Muscle layer of duodenum (tissue), 2 donors: ENCODE measurements around the gene TBL1XR1.

Experiments used
- H3K27ac ChIP-seq: one replicate; pipeline ENCODE4 v1.7.0; 2013; ENCODE audit warnings: mild to moderate bottlenecking, low read length
- H3K27me3 ChIP-seq: one replicate; pipeline ENCODE4 v1.7.0; 2013; ENCODE audit warnings: low read depth, mild to moderate bottlenecking, control low read depth, low read length
- H3K36me3 ChIP-seq, 2 donors: one replicate each; pipeline ENCODE4 v1.7.0; 2013; ENCODE audit warnings: low read length in 2 of 2, control low read depth in 1 of 2, mild to moderate bottlenecking in 1 of 2; ENCODE audit not compliant: insufficient read depth in 2 of 2, control insufficient read depth in 1 of 2
- H3K4me1 ChIP-seq, 2 donors: one replicate each; pipeline ENCODE4 v1.7.0; 2013; ENCODE audit warnings: low read length in 2 of 2, mild to moderate bottlenecking in 2 of 2, control low read depth in 1 of 2, moderate library complexity in 1 of 2; ENCODE audit not compliant: insufficient read depth in 2 of 2, control insufficient read depth in 1 of 2
- H3K4me3 ChIP-seq, 2 donors: one replicate each; pipeline ENCODE4 v1.7.0; 2013; ENCODE audit warnings: low read length in 2 of 2, low read depth in 1 of 2, mild to moderate bottlenecking in 1 of 2
- H3K9me3 ChIP-seq, 2 donors: one replicate each; pipeline ENCODE4 v1.7.0; 2013; ENCODE audit warnings: low read length in 2 of 2, control low read depth in 1 of 2, mild to moderate bottlenecking in 1 of 2; ENCODE audit not compliant: control insufficient read depth in 1 of 2
- donor health status: healthy.

Gene TBL1XR1

GRCh38 chr3:177071496-177072156 lies 125.7 kb downstream of the TBL1XR1 start:
- no peak overlapping the region for H3K4me3 ChIP-seq
- H3K9me3 ChIP-seq, result no peaks in the 10 kb centered on the region
- H3K4me1 ChIP-seq, result no peaks in the 10 kb centered on the region
- no peak overlapping the region for H3K27ac ChIP-seq
- H3K36me3 ChIP-seq, result peaks cover 0 to 6% of the 10 kb centered on the region in 2 donors
- no peaks in the 10 kb centered on the region for H3K27me3 ChIP-seq

DNA sequence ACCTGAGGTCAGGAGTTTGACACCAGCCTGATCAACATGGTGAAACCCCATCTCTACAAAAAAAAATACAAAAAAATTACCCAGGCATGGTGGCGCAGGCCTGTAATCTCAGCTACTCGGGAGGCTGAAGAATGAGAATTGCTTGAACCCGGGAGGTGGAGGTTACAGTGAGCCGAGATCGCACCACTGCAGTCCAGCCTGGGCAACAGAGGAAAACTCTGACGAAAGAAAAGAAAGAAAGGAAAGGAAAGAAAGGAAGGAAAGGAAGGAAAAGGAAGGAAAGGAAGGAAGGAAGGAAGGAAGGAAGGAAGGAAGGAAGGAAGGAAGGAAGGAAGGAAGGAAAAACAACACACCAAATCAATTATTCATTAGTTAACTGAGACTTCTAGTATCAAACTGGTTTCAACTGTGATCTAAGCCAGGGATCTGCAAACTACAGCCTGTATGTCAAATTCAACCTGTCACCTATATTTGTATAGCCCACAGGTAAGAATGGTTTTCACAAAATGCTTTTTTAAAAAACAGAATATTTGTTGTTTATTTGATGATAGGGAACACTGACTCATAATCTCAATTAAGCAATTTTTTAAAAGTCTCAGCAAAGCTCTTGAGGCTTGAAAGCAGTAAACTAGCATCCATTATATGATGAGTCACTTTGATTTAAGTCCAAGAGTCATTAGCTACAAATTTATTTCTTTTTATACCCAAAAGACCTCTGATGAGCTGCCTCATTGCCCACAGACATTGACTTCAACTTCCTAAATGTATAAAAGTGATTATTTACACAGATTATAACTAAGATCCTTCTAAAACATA lies 127.6 kb downstream of the TBL1XR1 start:
- Histone ChIP-seq H3K9me3 (no peaks in the 10 kb centered on the region), H3K27me3 (no peaks in the 10 kb centered on the region), H3K4me1 (peaks cover 3 to 5% of the 10 kb centered on the region in 2 donors), H3K27ac (no peak overlapping the region), H3K36me3 (peaks cover 0 to under 1% of the 10 kb centered on the region in 2 donors), H3K4me3 (no peak overlapping the region)

DNA sequence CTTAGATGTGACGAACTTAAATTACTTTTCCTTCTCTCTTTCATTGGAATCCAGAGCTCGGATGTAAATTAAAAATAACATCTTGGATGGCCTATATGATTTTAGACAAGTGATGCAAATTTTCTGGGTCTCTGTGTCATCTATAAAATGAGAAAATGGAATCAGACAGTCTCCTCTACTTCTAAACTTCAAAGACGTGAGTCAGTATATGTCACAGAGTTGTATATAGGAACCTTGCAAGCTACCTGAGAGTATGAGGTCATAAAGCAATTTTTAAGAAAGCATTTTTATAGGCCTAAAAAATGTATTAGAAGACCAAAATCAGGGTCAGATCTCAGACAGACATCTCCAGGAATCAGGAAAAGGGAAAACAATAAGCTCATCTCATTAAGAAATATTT lies 128.3 kb downstream of the TBL1XR1 start:
- Histone ChIP-seq H3K4me1 (peaks cover 3 to 5% of the 10 kb centered on the region in 2 donors), H3K4me3 (no peak overlapping the region), H3K9me3 (no peaks in the 10 kb centered on the region), H3K27ac (no peak overlapping the region), H3K36me3 (no peaks in the 10 kb centered on the region), H3K27me3 (no peaks in the 10 kb centered on the region)

- Histone ChIP-seq H3K36me3 (no peaks in the 10 kb centered on the region), H3K4me1 (peaks cover 5 to 8% of the 10 kb centered on the region in 2 donors), H3K9me3 (no peaks in the 10 kb centered on the region), H3K27ac (no peak overlapping the region), H3K4me3 (no peak overlapping the region), H3K27me3 (no peaks in the 10 kb centered on the region)
These were observed 131.2 kb downstream of the TBL1XR1 start for GRCh38 chr3:177066068-177066467.

DNA sequence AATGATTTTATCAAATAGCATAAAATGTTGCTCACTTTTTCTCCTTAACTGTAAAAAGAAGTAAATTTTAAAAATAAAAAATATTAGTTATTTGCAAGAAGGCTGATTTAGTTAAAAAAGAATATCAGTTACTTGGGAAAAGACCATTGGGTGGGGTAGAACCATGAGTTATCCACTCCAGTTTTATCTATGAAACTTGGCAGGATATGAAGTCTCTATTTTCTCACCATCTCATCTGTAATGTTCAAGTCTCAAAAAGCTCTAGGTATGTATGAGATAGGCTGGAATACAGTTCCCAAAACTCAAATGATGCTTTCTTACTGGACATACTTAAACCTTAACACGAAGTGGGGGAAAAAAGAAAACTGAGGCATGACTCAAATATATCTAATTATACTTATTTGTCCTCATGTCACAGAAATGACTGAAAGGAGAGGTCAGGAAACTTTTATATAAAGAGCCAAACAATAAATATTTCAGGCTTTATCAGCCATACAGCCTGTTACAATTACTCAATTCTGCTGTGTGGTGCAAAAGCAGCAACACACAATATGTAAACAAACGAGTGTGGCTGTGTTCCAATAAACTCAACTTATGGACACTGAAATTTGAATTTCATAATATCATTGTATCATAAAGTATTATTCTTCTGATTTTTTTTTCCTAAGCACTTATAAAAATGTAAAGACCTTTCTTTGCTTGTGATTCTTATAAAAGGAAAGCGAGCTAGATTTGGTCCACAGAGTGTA lies 131.8 kb downstream of the TBL1XR1 start:
- peaks cover 5 to 8% of the 10 kb centered on the region in 2 donors for H3K4me1 ChIP-seq
- H3K27me3 ChIP-seq, result no peaks in the 10 kb centered on the region

DNA sequence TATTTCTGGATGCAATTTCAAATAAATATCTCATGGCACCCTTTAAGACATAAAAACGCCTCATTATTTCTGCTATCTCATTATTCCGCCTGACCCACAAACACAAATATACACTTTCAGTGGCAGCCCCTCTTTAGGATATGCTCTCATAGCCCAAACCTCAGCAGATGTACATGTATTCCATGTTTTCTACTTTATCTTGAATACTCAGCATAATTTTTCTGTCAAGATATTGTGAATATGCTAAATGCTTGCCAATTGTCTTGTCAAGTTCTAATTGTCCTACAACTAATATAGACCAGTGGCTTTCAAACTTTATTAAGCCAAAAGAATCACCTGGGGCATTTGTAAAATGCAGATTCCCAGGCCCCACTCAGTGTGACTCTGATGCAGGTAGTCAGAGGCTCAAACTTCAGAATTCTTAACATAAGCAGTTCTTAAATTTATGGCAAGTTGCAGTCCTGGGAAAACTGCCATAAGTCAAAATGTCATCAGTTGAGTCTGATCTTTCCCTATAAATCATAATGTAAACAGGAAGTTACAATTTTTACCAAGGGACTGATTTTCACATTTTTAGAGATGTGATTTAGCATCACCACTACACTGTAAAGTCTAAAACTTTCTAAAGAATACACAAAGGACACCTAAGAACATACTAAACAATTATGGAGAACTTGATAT lies 135.1 kb downstream of the TBL1XR1 start:
- peaks cover 5 to 8% of the 10 kb centered on the region in 2 donors for H3K4me1 ChIP-seq
- no peak overlapping the region for H3K4me3 ChIP-seq

More for the DNA sequence above, 131.8 kb downstream of the TBL1XR1 start:
- H3K9me3 ChIP-seq, result no peaks in the 10 kb centered on the region
- no peaks in the 10 kb centered on the region for H3K36me3 ChIP-seq
- H3K4me3 ChIP-seq, result no peak overlapping the region
- H3K27ac ChIP-seq, result no peak overlapping the region

DNA sequence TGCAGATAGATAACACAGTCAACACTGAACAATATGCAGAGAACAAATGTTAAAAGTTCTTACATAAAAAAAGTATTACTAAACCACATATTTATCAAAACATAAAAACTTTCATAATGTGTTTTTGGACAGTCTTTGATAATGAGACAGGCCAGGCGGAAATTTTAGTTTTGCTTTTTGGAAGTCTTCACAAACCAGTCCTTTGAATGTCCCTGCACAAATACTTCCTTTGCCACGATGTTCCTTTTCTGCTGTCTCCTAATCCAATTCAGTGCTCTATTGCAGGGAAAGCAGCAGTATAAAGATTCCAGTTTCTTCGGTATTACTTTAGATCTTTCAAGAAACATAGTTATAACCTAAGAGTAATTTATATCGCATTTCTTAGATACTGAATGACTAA lies 135.9 kb downstream of the TBL1XR1 start:
- Histone ChIP-seq H3K27ac (no peak overlapping the region), H3K36me3 (no peaks in the 10 kb centered on the region), H3K9me3 (no peaks in the 10 kb centered on the region)

More for the DNA sequence above, 135.1 kb downstream of the TBL1XR1 start:
- Histone ChIP-seq H3K27ac (no peak overlapping the region), H3K27me3 (no peaks in the 10 kb centered on the region), H3K9me3 (no peaks in the 10 kb centered on the region), H3K36me3 (no peaks in the 10 kb centered on the region)

DNA sequence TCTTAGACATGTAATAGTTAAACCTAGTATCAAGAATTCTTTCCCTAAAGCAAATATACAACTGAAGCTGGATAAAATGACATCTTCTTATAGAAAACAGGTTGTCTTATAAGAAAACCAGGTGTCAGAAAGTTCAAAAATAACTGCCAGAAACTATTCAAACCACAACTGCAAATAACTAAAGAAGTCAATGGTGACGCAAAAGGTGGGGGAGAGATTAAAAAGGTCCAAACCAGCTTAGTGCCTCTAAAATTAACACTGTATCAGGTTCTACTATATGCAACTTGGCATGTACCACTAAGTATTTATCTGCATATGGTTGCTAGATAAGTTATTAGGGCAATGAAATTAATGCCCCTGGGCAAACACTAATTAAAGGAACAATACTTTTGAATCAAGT lies 136.8 kb downstream of the TBL1XR1 start:
- peaks cover 4 to 11% of the 10 kb centered on the region in 2 donors for H3K4me1 ChIP-seq
- no peaks in the 10 kb centered on the region for H3K27me3 ChIP-seq
- H3K27ac ChIP-seq, result no peak overlapping the region
- H3K9me3 ChIP-seq, result no peaks in the 10 kb centered on the region
- H3K36me3 ChIP-seq, result no peaks in the 10 kb centered on the region
- no peak overlapping the region for H3K4me3 ChIP-seq

More for the DNA sequence above, 135.9 kb downstream of the TBL1XR1 start:
- no peaks in the 10 kb centered on the region for H3K27me3 ChIP-seq
- H3K4me1 ChIP-seq, result peaks cover 8 to 10% of the 10 kb centered on the region in 2 donors
- H3K4me3 ChIP-seq, result no peak overlapping the region

DNA sequence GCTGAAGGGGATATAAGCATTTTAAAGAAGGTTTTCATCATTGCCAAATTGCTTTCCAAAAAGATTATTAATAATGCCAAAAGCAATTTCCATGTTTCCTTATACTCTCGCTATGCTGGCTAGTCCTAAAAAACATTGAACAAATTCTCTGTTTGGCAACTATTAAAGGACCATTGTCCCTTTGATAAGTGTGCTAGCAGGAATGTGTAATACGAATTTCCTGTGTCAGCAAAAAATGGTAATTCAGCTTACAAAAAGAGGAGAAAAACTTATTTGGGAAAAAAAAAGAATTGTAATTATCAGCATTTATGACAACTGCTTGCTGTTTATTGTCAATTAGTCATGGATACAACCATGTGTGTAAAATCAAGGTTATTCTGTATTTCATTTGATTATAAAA lies 138.6 kb downstream of the TBL1XR1 start:
- Histone ChIP-seq H3K27me3 (no peaks in the 10 kb centered on the region), H3K4me3 (no peak overlapping the region), H3K27ac (no peak overlapping the region), H3K4me1 (peaks cover 4 to 9% of the 10 kb centered on the region in 2 donors), H3K36me3 (no peaks in the 10 kb centered on the region), H3K9me3 (no peaks in the 10 kb centered on the region)

GRCh38 chr3:177057768-177058167 lies 139.5 kb downstream of the TBL1XR1 start:
- Histone ChIP-seq H3K9me3 (no peaks in the 10 kb centered on the region), H3K4me1 (peaks cover 4 to 9% of the 10 kb centered on the region in 2 donors), H3K27ac (no peak overlapping the region)

GRCh38 chr3:177056927-177057326 lies 140.4 kb downstream of the TBL1XR1 start:
- H3K36me3 ChIP-seq, result no peaks in the 10 kb centered on the region
- H3K4me1 ChIP-seq, result peaks cover 4 to 12% of the 10 kb centered on the region in 2 donors
- no peak overlapping the region for H3K4me3 ChIP-seq
- H3K27me3 ChIP-seq, result no peaks in the 10 kb centered on the region
- H3K9me3 ChIP-seq, result no peaks in the 10 kb centered on the region
- H3K27ac ChIP-seq, result no peak overlapping the region

More at GRCh38 chr3:177057768-177058167, 139.5 kb downstream of the TBL1XR1 start:
- Histone ChIP-seq H3K36me3 (no peaks in the 10 kb centered on the region), H3K27me3 (no peaks in the 10 kb centered on the region), H3K4me3 (no peak overlapping the region)
